DMS79 (cell line): ENCODE data around the gene WFIKKN2.

Source experiments
- DNase-seq: peaks from one replicate; lab custom pipeline; 2025; lab: John Stamatoyannopoulos, UW

Gene WFIKKN2

GRCh38 chr17:50808888-50809287, 26.5 kb upstream of the WFIKKN2 start:
- DNase-seq, result no peak

DNA sequence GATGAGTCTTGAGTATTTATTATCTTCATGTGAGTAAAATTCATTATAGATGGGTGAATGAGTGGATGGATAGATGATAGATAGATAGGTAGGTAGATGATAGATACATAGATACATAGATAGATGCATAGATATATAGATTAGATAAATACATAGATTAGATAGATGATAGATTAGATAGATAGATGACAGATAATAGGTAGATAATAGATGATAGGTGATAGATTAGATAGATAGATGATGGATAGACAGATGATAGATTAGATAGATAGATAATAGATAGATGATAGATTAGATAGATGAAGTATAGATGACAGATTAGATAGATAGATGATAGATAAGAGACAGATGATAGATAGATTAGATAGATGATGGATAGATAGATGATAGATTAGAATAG, 21.8 kb upstream of the WFIKKN2 start:
- DNase-seq, result no peak

DNA sequence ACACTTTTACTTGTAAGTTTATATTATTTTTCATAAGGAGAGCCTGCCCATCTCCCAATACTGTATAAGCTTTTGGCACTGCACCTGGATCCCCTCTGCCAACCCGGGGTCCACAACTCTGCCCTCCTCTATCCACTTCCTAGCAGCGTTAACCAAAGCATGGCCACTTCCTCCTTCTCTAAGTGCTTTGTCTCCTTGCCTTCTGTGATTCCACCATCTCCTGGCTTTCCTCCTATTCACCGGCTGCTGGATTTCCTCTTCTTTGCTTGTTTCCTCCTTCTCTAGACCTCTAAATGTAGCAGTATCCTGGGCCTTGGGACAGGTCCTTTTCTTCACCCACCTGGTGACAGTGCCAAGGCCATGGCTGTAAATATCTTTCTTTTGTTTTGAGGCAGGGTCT, 20.0 kb upstream of the WFIKKN2 start:
- DNase-seq, result no peak

DNA sequence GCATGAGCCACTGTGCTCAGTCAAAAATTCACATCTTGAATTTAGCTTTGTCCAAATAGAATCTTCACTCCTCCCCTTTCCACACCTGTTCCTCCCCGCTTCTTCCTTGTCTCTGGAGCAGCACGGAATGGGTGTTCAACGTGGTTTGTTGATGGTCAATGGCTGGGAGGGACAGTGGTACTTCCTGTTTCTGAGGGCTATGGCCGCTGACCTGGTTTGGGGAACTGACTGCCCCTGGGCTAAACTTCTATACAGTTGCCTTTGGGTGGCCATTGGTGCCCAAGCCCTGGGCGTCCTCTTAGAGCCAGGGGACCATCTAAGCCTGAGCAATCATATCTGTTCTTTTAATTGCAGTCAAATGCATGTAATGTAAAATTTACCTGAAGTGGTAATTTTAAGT, 19.1 kb upstream of the WFIKKN2 start:
- no peak for DNase-seq

DNA sequence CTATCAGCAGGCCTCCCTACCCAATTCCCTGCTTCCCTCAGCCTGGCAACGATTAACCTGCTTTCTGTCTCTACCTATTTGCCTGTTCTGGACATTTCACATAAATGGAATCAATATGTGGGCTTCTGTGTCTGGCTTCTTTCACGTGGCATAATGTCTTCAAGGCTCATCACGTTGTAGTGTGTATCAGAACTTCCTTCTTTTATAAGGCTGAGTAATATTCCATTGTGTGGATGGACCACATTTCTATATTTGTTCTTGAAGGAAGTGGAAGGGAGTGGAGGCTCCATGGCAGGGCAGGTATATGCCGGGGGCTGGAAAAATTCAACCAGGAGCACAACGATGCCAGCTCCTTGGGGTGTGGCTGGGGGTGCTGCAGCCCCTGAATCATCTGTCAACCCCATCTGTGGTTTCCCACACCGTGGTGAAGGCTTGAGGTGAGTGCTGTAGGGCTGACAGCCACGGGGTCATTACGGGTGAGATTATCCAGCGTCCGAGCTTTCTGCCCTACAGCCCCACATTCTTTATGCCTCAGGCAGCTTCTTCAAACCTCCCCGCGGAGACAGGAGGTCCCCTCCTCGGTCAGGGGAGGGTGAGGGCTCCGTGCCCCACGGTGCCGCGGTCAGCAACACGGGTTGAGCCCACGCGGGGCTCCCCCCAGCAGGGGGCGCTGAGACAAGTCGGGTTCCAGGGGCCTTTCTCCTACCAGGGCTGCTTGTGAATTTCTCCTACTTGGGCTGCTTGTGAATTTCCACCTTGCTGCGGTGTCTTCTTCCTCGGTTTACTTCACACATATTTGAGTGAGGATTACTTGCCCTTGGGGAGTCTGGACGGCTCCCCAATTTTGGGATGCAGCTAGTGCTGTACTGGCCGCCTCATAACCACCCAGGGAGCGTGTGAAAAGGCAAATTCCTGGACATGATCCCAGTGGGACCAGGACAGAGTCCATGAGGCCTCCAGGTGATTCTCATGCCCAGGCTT, 18.3 kb upstream of the WFIKKN2 start:
- DNase-seq, result no peak

DNA sequence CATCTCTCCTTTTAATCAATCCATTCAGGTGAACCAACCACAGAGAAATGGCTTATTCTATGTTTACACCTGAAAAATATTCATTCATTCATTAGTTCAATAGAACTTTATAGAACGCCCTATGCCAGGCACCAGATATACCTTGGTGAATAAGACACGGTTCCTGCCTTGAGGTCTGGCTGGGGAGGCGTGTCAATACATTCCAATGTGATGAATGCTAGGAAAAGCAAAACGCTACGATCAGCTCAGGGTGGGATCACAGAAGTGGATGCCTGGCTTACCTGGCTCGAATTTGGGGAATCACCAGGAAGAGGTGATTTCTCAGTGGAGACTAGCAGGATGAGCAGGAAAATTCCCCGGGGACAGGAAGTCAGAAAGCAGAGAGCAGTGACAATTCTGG, 17.5 kb upstream of the WFIKKN2 start:
- DNase-seq, result no peak

DNA sequence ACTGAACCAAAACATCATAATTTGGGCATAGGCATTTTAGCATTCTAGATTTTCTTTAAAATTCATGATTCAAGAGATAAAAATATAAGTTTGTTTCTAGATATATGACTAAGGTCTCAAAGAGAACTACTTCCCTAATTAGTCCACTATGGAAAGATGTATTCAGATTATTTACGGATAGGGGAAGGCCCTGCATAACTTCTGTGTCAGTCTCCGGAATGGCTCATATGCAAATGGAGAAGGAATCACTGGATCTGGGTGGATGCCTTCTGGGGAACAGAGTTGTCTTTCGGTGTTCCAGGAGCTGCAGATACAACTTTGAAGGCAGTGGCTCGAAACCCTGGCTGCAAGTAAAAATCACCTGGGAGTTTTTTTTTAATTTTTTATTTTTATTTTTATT, 17.1 kb upstream of the WFIKKN2 start:
- DNase-seq, result no peak

DNA sequence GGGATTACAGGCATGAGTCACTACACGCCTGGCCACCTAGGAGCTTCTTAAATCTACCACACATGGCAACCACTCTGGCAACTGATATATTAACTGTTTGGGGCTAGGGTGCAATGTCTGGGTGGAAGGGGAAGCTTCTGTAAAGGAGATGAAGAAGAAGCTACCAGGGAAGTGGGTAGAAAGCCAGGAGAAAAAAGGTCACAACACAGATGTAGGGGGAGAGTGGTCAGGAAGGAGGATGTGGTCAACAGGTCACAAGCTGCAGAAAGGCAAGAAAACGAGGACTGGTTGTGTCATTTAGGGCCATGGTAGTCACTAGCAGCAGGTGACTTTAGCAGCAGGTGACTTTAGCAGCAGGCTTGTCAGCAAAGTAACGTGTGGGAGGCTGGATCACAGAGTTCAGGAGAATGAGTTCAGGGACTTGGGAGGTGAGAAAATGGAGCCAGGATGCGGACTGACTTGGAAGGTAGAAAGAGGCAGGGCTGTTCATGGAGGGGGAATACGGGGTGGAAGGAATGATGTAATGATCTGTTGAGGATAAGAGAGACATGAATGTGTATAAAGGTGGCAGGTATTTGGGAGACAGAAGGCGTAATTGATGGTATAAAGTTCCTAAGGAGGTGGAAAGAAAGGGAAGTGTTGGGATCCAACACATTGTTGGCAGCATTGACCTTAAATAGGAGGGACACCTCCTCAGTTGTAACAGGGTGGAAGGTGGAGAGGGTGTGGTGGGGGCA, 16.3 kb upstream of the WFIKKN2 start:
- DNase-seq, result no peak

GRCh38 chr17:50820651-50821050, 14.7 kb upstream of the WFIKKN2 start:
- DNase-seq, result no peak

GRCh38 chr17:50822550-50822949, 12.8 kb upstream of the WFIKKN2 start:
- DNase-seq, result no peak

DNA sequence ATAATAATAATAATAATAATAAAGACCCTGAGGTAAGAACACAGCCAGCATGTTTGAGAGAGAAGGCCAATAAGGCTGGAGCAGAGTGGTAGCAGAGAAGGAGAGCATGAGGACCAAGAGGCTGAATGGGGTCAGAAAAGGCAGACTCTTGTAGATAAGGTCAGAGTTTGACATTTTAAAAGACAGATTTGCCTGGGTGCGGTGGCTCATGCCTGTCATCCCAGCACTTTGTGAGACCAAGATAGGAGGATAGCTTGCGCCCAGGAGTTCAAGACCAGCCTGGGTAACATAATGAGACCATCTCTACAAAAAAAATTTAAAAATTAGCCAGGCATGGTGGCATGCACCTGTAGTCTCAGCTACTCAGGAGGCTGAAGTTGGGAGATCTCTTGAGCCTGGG, 11.0 kb upstream of the WFIKKN2 start:
- no peak for DNase-seq

DNA sequence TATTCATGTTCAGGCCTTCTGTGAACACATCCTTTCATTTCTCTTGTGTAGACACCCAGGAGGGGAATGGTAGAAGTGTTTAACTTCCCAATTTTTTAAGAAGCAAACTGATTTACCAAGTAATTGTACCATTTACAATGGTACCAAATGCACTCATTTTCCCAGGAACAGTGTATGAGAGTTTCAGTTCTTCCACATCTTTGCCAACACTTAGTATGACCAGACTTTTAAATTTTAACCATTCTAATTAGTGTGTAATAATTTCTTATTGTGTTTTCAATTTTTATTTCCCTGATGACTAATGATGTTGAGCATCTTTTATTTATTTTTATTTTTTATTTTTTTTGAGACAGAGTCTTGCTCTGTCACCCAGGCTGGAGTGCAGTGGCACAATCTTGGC, 10.2 kb upstream of the WFIKKN2 start:
- DNase-seq, result no peak

GRCh38 chr17:50828508-50829170, 6.7 kb upstream of the WFIKKN2 start:
- no peak for DNase-seq

DNA sequence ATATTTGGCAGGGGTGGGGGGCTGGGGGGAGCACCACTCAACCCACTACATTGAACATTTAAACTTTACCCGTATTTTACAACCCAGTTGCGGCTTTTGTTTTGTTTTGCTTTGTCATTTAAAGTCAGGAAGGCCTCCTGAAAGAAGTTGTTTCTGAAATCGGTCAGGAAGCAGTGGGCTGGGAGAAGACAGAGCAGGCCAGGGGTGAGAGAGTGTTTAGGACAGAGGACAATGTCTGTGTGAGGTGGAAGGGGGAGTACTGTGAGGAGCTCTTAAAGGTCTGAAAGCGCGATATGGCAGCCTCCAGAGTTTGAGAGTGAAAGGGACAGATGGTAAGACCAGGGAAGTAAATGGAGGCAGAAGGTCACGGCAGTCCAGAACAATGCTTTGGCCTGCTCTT, 6.1 kb upstream of the WFIKKN2 start:
- no peak for DNase-seq

- no peak for DNase-seq
Observed at GRCh38 chr17:50830352-50830751, 5.0 kb upstream of the WFIKKN2 start.

DNA sequence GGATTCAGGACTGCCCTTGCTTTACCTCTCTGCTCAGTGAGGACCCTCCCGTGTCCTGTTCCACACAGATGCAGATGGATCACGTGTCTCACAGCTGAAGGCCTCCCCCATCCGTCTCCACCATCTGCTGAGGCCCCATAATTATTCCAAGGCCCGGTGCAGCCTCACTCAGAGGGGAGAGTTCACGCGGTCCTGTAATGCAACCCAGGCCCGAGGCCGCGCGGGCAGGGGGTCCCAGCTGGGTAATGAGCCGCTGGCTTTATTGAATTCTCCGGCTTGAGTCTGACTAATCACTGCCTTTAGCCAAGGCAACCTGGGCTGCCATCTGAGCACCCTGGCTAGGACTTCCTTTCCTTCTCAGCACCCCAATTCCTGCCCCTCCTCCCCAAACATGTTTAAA, 4.4 kb upstream of the WFIKKN2 start:
- no peak for DNase-seq

DNA sequence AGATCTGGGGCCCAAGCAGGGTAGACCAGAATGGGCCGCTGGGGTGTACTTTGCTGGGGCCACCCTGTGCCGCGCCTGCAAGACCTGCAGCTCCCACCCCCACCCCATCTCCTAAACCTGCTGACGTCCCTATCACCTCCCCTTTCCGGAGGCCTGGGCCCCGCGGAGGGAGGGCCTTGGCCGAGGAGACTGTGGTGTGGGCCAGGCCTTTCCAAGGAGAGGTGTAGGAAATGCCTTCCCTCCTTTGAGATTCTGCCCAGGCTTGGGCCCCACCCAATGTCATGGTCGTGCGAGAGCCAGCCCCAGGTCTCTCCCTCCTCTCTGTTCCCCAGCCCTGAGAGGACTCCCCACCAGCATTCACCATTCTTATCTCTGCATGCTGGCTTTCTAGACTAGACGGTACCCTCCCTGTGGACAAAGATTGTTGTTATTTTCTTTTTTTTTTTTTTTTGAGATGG, 3.9 kb upstream of the WFIKKN2 start:
- no peak for DNase-seq

GRCh38 chr17:50832267-50832863, 3.0 kb upstream of the WFIKKN2 start:
- no peak for DNase-seq

DNA sequence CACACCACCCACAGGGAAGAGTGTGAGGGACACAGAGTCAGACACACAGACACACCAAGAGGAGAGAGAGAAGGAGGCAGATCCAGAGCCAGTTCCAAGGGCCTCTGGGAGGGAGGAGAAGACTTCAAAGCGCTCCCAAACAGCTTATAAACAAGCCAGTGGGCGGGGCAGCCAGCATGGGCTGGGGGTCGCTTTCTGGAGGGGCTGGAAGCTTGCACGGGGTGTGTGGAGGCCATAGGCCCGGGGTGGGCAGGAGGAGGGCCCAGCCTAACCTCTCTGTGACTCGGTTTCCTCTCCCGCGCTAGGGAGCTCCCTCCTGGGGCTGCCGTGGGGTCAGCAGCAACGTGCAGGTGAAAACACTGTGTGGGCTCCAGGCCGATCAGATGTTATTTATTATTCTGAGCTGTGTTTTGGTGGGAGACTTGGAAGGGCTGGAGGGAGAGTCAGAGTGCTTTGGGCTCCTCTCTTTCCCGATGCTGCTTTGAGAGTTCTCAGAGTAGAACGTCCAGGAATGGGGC, 2.5 kb upstream of the WFIKKN2 start:
- no peak for DNase-seq

- DNase-seq, result no peak
Observed at GRCh38 chr17:50833510-50834428, 1.6 kb upstream of the WFIKKN2 start.
